CD4-positive, alpha-beta T cell (primary cell): ENCODE data around the gene ADAMTS17. TPM values are rescaled to one million over a fixed set of nuclear protein-coding genes. Genes with fewer than 3 reads are reported as not detected.

ENCODE experiments used
- ATAC-seq: fragments of 200-7000 bp; cut with Tn5 transposase; one replicate; pipeline ENCODE4 v1.10.0; 2022; ENCODE audit warnings: mild to moderate bottlenecking; ENCODE audit not compliant: poor library complexity
- CTCF ChIA-PET: fragments of 350-600 bp; sonication (Branson Sonifier 250); formaldehyde crosslinking; loops from one replicate; lab custom pipeline; 2021; ENCODE audit warnings: antibody characterized with exemption, inconsistent platforms; lab: Charles Lee
- POLR2A ChIA-PET: fragments of 350-600 bp; sonication (Branson Sonifier 250); formaldehyde crosslinking; loops from one replicate; lab custom pipeline; 2021; ENCODE audit warnings: antibody characterized with exemption, inconsistent platforms; lab: Charles Lee
- DNase-seq, 14 experiments: peaks; one replicate each; pipeline ENCODE4 v3.0.0-alpha.2; 2013 to 2020; ENCODE audit warnings: mixed read lengths in 2 of 14
- H3K27ac ChIP-seq, 2 donors: one replicate each; pipeline versions ENCODE4 v1.5.1 to v1.7.0; 2013; ENCODE audit warnings: low read length in 2 of 2, low read depth in 1 of 2, mild to moderate bottlenecking in 1 of 2
- H3K27me3 ChIP-seq, 2 experiments: 1 replicate in 1 of 2; 2 replicates in 1 of 2; pipeline versions ENCODE4 v1.6.1 to v1.7.0; 2013; ENCODE audit warnings: low read length in 2 of 2, control low read depth in 1 of 2, mild to moderate bottlenecking in 1 of 2, moderate library complexity in 1 of 2; ENCODE audit not compliant: insufficient read depth in 2 of 2, control insufficient read depth in 1 of 2
- H3K36me3 ChIP-seq: one replicate; pipeline ENCODE4 v1.6.1; 2013; ENCODE audit warnings: low read length, control low read depth; ENCODE audit not compliant: insufficient read depth
- H3K4me1 ChIP-seq: one replicate; pipeline ENCODE4 v1.6.1; 2013; ENCODE audit warnings: low read length, control low read depth; ENCODE audit not compliant: insufficient read depth
- H3K4me3 ChIP-seq: one replicate; pipeline ENCODE4 v1.5.1; 2013; ENCODE audit warnings: mild to moderate bottlenecking, low read length, moderate library complexity
- H3K9me3 ChIP-seq, 2 experiments: 1 replicate in 1 of 2; 2 replicates in 1 of 2; pipeline versions ENCODE4 v1.6.1 to v1.7.0; 2013; ENCODE audit warnings: low read length in 2 of 2, mild to moderate bottlenecking in 2 of 2, control low read depth in 1 of 2, moderate library complexity in 1 of 2; ENCODE audit not compliant: control insufficient read depth in 1 of 2, insufficient read depth in 1 of 2
- H3K27ac Mint-ChIP-seq: one replicate; pipeline ENCODE4 v1.8.0; 2020; ENCODE audit warnings: mixed read lengths
- H3K27me3 Mint-ChIP-seq: one replicate; pipeline ENCODE4 v1.8.0; 2021; ENCODE audit warnings: mixed read lengths
- H3K36me3 Mint-ChIP-seq: one replicate; pipeline ENCODE4 v1.8.0; 2021; ENCODE audit warnings: low read depth, mixed read lengths
- H3K4me1 Mint-ChIP-seq: one replicate; pipeline ENCODE4 v1.8.0; 2021; ENCODE audit warnings: low read depth, mixed read lengths
- H3K4me3 Mint-ChIP-seq: one replicate; pipeline ENCODE4 v1.8.0; 2020; ENCODE audit warnings: mild to moderate bottlenecking, mixed read lengths
- H3K9me3 Mint-ChIP-seq: one replicate; pipeline ENCODE4 v1.8.0; 2020; ENCODE audit warnings: mixed read lengths
- CTCF ChIP-seq: fragments of 200-600 bp; IDR thresholded peaks from one replicate; pipeline ENCODE4 v1.8.0; 2022; ENCODE audit warnings: antibody characterized with exemption, mild to moderate bottlenecking
- intact Hi-C, 2 experiments: fragments of 100-400 bp; cut with DNase I in 1 of 2; cut with micrococcal nuclease in 1 of 2; formaldehyde crosslinking; loops; one replicate each; pipeline versions ENCODE4 v1.15.1 to v1.9.0; 2023 to 2025; cut with DNase I, micrococcal nuclease
- total RNA-seq, 174 experiments: library from RNA in 2 of 174; stranded (reverse) in 2 of 174; gene quantifications; one replicate each; pipeline ENCODE4 v1.2.3 and lab custom pipeline; 2021 to 2026

The ADAMTS17 gene
- total RNA-seq, 2 experiments from 2014 or later, result 9.9 to 13.2 TPM

DNA sequence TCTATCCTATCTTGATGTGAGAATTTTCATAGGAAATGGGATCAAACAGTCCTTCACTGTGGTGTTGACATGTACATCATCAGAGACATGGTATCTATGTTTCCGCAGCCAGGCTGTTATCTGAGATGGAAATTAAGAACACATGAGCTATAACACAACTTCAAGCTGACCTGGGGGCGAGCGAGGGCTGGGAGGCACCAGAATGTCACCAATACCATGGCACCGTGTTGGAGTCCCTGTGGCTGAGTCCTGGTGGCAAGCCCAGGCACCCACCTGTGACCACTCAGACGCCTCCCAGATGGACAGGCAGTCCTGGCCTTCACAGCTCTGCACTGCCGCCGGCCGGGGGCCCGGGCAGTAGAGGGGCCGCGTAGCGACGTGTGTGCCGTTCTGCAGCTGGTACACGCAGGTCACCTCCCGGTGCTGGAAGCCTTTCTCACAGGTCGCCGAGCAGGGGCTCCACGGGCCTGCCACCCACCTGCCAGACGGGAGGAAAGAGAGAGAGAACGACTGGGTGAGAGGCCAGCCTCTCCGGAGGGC, 344.6 kb downstream of the ADAMTS17 start:
- CTCF ChIA-PET, result no interaction called here
- DNase-seq, result no peak

DNA sequence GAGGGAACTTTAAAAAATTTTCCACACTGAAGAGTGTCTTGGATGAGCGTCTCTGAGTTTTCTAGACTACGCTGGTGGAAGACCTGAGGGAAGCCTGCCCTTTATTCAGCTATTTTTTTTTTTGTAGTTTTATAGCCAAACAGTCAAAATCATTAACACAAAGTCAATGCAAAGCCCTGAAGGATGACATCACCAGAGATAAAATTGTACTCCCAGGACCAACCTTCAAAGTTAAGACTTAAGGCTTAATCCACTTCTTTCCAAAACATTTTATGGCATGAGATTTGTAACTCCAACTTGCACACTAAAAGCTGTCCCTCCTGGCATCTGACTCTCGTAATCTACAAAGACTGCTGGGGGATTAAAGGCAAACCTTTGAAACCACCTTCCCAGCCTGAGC, 345.1 kb downstream of the ADAMTS17 start:
- Histone ChIP-seq H3K9me3 (peaks cover 0 to 15% of the 10 kb centered on the region in 2 experiments), H3K36me3 (no peaks in the 10 kb centered on the region), H3K27ac (no peak overlapping the region), H3K4me3 (no peak overlapping the region), H3K27me3 (no peaks in the 10 kb centered on the region), H3K4me1 (no peaks in the 10 kb centered on the region)
- Mint-ChIP-seq H3K36me3 (peaks cover 6% of the 10 kb centered on the region), H3K27ac (no peak overlapping the region), H3K27me3 (no peaks in the 10 kb centered on the region), H3K4me1 (no peaks in the 10 kb centered on the region), H3K9me3 (no peaks in the 10 kb centered on the region), H3K4me3 (no peak overlapping the region)
- intact Hi-C loops, result no loop called here
- ChIA-PET CTCF (no interaction called here), POLR2A (no interaction called here)
- ATAC-seq, result no peak
- no peak for TF ChIP-seq CTCF
- no peak for DNase-seq

More for the DNA sequence above, 344.6 kb downstream of the ADAMTS17 start:
- intact Hi-C loops, result no loop called here
- Histone ChIP-seq H3K9me3 (peaks cover 0 to 15% of the 10 kb centered on the region in 2 experiments), H3K27ac (no peak overlapping the region), H3K4me3 (no peak overlapping the region), H3K36me3 (no peaks in the 10 kb centered on the region), H3K27me3 (no peaks in the 10 kb centered on the region), H3K4me1 (no peaks in the 10 kb centered on the region)
- Mint-ChIP-seq H3K4me1 (no peaks in the 10 kb centered on the region), H3K36me3 (peaks cover under 1% of the 10 kb centered on the region), H3K4me3 (no peak overlapping the region), H3K27me3 (no peaks in the 10 kb centered on the region), H3K9me3 (no peaks in the 10 kb centered on the region), H3K27ac (no peak overlapping the region)
- ATAC-seq, result no peak
- POLR2A ChIA-PET, result no interaction called here
- no peak for TF ChIP-seq CTCF

DNA sequence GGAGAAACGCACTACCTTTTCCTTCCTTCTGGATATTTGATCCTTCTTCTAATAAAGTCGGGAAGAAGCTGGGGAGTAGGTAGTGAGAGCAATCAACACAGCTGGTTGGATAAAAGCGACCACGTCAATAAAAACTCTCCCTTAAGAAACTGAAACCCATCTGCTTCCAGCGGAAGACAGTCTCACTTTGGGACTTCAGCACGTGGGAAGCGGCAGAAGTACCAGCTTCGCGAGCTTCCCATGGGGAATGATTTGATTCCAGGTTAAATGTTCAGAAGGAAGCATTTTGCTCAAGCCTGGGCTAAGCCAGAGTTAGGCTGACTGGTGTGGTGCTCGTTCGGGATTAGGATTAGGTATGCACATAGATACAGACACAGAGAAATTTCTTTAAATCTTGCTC, 346.2 kb downstream of the ADAMTS17 start:
- Mint-ChIP-seq H3K36me3 (peaks cover 8% of the 10 kb centered on the region), H3K27me3 (no peaks in the 10 kb centered on the region), H3K9me3 (no peaks in the 10 kb centered on the region), H3K27ac (no peak overlapping the region), H3K4me1 (no peaks in the 10 kb centered on the region), H3K4me3 (no peak overlapping the region)
- no peak for TF ChIP-seq CTCF
- intact Hi-C loops, result no loop called here
- H3K9me3 ChIP-seq, result peaks cover 0 to 15% of the 10 kb centered on the region in 2 experiments
- no peak overlapping the region for H3K27ac ChIP-seq
- no peaks in the 10 kb centered on the region for H3K36me3 ChIP-seq
- no peaks in the 10 kb centered on the region for H3K27me3 ChIP-seq
- ChIA-PET CTCF (no interaction called here), POLR2A (no interaction called here)
- DNase-seq, result no peak
- no peaks in the 10 kb centered on the region for H3K4me1 ChIP-seq
- ATAC-seq, result no peak
- no peak overlapping the region for H3K4me3 ChIP-seq
